ENCODE measurements around the gene CHRDL2. TPM values are rescaled to one million over a fixed set of nuclear protein-coding genes. Genes with fewer than 3 reads are reported as not detected.

Gene CHRDL2
- polyA plus RNA-seq, 1 of the 3 experiments (the other 2 are of a cell fraction) = not detected

DNA sequence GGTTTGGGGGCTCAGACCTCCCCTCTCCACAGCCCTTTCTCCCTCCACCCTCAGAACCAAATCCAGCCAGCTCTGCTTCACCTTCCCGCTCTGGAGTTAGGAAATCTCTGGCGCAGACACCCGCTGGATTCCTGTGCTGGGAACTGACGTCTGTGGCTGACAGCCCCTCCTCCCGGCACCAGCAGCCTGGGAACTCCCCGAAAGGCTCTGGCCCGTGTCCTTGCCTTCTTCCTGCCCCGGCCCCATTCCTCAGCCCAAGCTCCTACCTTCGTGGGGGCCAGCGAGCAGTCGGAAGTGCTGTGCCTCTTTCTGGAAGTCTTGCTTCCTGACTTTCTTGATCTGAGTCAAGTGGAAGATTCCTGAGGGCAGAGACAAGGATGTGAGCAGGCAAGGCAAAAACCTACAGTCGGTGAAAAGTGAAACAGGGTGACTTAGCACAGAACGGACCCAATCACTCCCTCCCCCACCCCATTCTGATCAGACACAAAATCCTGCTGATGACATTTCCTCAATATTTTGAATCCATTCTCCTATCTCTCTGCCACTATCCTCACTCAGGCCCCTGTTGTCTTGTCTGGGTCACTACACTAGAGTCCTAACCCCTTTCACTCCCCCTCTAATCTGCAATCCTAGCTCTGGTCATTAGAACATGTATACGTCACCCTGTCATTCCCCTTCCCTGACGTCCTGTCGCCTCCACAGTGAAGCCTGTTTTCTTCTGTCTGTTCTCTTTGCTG, 34.1 kb downstream of the CHRDL2 start:
- Histone ChIP-seq H2AFZ (ENCODE audit: low read depth) (no peak overlapping the region), H3K36me3 (replicated peaks in 1 of 2; ENCODE audit: control insufficient read depth in 1 of 2, insufficient read depth in 2 of 2, low read length in 1 of 2) (no peaks in the 10 kb centered on the region), H3K79me2 (ENCODE audit: insufficient read depth) (no peaks in the 10 kb centered on the region), H3F3A (replicated peaks; ENCODE audit: insufficient read depth) (no peaks in the 10 kb centered on the region), H3K27me3 (ENCODE audit: insufficient read depth) (no peaks in the 10 kb centered on the region), H3K4me2 (no peak overlapping the region), H3K9me3 (no peaks in the 10 kb centered on the region), H3K4me1 (ENCODE audit: control insufficient read depth in 1 of 2, insufficient read depth in 2 of 2, low read depth in 1 of 2, low read length in 1 of 2) (peaks cover 0 to 8% of the 10 kb centered on the region in 2 experiments; a peak in 1 of 4 replicates), H3K9me2 (no peaks in the 10 kb centered on the region), H4K20me1 (ENCODE audit: insufficient read depth) (no peaks in the 10 kb centered on the region), H3K9ac (no peak overlapping the region), H3K4me3 (ENCODE audit: low read depth in 2 of 2, low read length in 1 of 2) (no peak overlapping the region), H3K27ac (ENCODE audit: low read depth in 2 of 2, low read length in 1 of 2) (no peak overlapping the region)
- POLR2A ChIA-PET = no interaction called here
- WGBS (ENCODE audit: low lambda C conversion rate) = 73% methylated on average over 14 of the region's 16 CpGs
- CTCF ChIA-PET = interaction anchor here (1.4 kb wide), 2 partner anchors 20 to 29 kb away, joined by 4 to 6 read pairs; no protein-coding TSS in a partner anchor
- DNase-seq = no peak
- TF ChIP-seq TCF12 (IDR thresholded peaks at IDR 0.05) = no peak
- TF ChIP-seq, protein P1, sequence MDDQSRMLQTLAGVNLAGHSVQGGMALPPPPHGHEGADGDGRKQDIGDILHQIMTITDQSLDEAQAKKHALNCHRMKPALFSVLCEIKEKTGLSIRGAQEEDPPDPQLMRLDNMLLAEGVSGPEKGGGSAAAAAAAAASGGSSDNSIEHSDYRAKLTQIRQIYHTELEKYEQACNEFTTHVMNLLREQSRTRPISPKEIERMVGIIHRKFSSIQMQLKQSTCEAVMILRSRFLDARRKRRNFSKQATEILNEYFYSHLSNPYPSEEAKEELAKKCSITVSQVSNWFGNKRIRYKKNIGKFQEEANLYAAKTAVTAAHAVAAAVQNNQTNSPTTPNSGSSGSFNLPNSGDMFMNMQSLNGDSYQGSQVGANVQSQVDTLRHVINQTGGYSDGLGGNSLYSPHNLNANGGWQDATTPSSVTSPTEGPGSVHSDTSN (IDR thresholded peaks at IDR 0.05) = no peak
- no peak for TF ChIP-seq RXRA (IDR thresholded peaks at IDR 0.05; ENCODE audit: borderline replicate concordance, low read depth)
- TF ChIP-seq POLR2AphosphoS5 (IDR thresholded peaks at IDR 0.05; ENCODE audit: low read depth, low read length) = no peak
- no peak for TF ChIP-seq FOSL2 (IDR thresholded peaks at IDR 0.05; ENCODE audit: borderline replicate concordance, low read depth)
- TF ChIP-seq, protein P2, sequence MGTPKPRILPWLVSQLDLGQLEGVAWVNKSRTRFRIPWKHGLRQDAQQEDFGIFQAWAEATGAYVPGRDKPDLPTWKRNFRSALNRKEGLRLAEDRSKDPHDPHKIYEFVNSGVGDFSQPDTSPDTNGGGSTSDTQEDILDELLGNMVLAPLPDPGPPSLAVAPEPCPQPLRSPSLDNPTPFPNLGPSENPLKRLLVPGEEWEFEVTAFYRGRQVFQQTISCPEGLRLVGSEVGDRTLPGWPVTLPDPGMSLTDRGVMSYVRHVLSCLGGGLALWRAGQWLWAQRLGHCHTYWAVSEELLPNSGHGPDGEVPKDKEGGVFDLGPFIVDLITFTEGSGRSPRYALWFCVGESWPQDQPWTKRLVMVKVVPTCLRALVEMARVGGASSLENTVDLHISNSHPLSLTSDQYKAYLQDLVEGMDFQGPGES (IDR thresholded peaks at IDR 0.05; ENCODE audit: low read depth, low read length) = no peak
- TF ChIP-seq, protein P3, sequence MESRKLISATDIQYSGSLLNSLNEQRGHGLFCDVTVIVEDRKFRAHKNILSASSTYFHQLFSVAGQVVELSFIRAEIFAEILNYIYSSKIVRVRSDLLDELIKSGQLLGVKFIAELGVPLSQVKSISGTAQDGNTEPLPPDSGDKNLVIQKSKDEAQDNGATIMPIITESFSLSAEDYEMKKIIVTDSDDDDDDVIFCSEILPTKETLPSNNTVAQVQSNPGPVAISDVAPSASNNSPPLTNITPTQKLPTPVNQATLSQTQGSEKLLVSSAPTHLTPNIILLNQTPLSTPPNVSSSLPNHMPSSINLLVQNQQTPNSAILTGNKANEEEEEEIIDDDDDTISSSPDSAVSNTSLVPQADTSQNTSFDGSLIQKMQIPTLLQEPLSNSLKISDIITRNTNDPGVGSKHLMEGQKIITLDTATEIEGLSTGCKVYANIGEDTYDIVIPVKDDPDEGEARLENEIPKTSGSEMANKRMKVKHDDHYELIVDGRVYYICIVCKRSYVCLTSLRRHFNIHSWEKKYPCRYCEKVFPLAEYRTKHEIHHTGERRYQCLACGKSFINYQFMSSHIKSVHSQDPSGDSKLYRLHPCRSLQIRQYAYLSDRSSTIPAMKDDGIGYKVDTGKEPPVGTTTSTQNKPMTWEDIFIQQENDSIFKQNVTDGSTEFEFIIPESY (IDR thresholded peaks at IDR 0.05; ENCODE audit: borderline replicate concordance, low read depth) = no peak
- TF ChIP-seq GATA2 (CRISPR knock-in tag; IDR thresholded peaks at IDR 0.05) = no peak
- TF ChIP-seq EP300 (IDR thresholded peaks at IDR 0.05; ENCODE audit: borderline replicate concordance in 1 of 2, low read depth in 1 of 2, low read length in 1 of 2) = no peak
- TF ChIP-seq CHD2 (IDR thresholded peaks at IDR 0.05; ENCODE audit: low read length, partially characterized antibody) = no peak
- TF ChIP-seq RFX5 (IDR thresholded peaks at IDR 0.05; ENCODE audit: low read length) = no peak

DNA sequence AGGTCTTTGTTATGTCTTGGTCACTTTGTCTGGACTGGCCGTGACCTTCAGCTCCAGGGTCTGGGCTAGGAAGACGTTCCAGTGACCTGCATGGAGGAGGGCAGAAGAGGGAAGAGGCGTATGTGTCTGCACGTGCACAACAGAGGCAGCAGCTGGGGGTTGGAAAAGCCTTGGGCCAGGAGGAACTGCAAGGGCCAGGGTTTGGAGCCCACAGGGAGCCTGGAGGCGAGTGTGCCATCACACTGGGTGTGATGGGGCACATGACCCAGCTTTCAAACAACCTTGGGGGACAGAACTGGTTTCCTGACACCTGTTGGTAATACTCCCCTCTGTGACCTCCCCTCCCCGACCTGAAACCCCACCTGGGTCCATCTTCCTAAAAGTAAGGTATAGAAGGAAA, 34.7 kb downstream of the CHRDL2 start:
- H3K4me1 ChIP-seq (ENCODE audit: control insufficient read depth in 1 of 2, insufficient read depth in 2 of 2, low read depth in 1 of 2, low read length in 1 of 2) = peaks cover 0 to 8% of the 10 kb centered on the region in 2 experiments; a peak in 1 of 4 replicates
- 65% methylated on average over 6 of the region's 6 CpGs for WGBS (ENCODE audit: low lambda C conversion rate)
- no peak overlapping the region for H3K27ac ChIP-seq (ENCODE audit: low read depth in 2 of 2, low read length in 1 of 2)
- no peaks in the 10 kb centered on the region for H3K9me3 ChIP-seq
- TF ChIP-seq POLR2AphosphoS5 (IDR thresholded peaks at IDR 0.05; ENCODE audit: low read depth, low read length) (no peak), RFX5 (IDR thresholded peaks at IDR 0.05; ENCODE audit: low read length) (no peak), FOXJ3 (CRISPR knock-in tag; IDR thresholded peaks at IDR 0.05) (no peak), RAD21 (IDR thresholded peaks at IDR 0.05; ENCODE audit: low read length) (no peak), YY1 (IDR thresholded peaks at IDR 0.05; ENCODE audit: low read depth) (no peak), ELF1 (IDR thresholded peaks at IDR 0.05) (no peak), CHD2 (IDR thresholded peaks at IDR 0.05; ENCODE audit: low read length, partially characterized antibody) (no peak)
- TF ChIP-seq, protein P4, sequence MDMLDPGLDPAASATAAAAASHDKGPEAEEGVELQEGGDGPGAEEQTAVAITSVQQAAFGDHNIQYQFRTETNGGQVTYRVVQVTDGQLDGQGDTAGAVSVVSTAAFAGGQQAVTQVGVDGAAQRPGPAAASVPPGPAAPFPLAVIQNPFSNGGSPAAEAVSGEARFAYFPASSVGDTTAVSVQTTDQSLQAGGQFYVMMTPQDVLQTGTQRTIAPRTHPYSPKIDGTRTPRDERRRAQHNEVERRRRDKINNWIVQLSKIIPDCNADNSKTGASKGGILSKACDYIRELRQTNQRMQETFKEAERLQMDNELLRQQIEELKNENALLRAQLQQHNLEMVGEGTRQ (IDR thresholded peaks at IDR 0.05; ENCODE audit: borderline replicate concordance, low read depth, low read length) = no peak
- TF ChIP-seq, protein P5, sequence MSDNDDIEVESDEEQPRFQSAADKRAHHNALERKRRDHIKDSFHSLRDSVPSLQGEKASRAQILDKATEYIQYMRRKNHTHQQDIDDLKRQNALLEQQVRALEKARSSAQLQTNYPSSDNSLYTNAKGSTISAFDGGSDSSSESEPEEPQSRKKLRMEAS (IDR thresholded peaks at IDR 0.05; ENCODE audit: low read depth) = no peak
- TF ChIP-seq, protein P6, sequence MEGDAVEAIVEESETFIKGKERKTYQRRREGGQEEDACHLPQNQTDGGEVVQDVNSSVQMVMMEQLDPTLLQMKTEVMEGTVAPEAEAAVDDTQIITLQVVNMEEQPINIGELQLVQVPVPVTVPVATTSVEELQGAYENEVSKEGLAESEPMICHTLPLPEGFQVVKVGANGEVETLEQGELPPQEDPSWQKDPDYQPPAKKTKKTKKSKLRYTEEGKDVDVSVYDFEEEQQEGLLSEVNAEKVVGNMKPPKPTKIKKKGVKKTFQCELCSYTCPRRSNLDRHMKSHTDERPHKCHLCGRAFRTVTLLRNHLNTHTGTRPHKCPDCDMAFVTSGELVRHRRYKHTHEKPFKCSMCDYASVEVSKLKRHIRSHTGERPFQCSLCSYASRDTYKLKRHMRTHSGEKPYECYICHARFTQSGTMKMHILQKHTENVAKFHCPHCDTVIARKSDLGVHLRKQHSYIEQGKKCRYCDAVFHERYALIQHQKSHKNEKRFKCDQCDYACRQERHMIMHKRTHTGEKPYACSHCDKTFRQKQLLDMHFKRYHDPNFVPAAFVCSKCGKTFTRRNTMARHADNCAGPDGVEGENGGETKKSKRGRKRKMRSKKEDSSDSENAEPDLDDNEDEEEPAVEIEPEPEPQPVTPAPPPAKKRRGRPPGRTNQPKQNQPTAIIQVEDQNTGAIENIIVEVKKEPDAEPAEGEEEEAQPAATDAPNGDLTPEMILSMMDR (IDR thresholded peaks at IDR 0.05) = no peak
- H3K36me3 ChIP-seq (replicated peaks in 1 of 2; ENCODE audit: control insufficient read depth in 1 of 2, insufficient read depth in 2 of 2, low read length in 1 of 2) = no peaks in the 10 kb centered on the region
- no peaks in the 10 kb centered on the region for H3F3A ChIP-seq (replicated peaks; ENCODE audit: insufficient read depth)
- H3K79me2 ChIP-seq (ENCODE audit: insufficient read depth) = no peaks in the 10 kb centered on the region
- H3K4me3 ChIP-seq (ENCODE audit: low read depth in 2 of 2, low read length in 1 of 2) = no peak overlapping the region
- no peak overlapping the region for H3K9ac ChIP-seq
- no peak overlapping the region for H2AFZ ChIP-seq (ENCODE audit: low read depth)
- no peak overlapping the region for H3K4me2 ChIP-seq
- no peaks in the 10 kb centered on the region for H3K9me2 ChIP-seq
- no peak for DNase-seq
- H3K27me3 ChIP-seq (ENCODE audit: insufficient read depth) = no peaks in the 10 kb centered on the region
- CTCF ChIA-PET = interaction anchor here (1.0 to 1.4 kb wide), 3 partner anchors 20 to 30 kb away, joined by 3 to 6 read pairs (median 4); no protein-coding TSS in a partner anchor
- H4K20me1 ChIP-seq (ENCODE audit: insufficient read depth) = no peaks in the 10 kb centered on the region
- POLR2A ChIA-PET = no interaction called here
